GM04503 (cell line): Measurements from ENCODE around the gene SLC6A6.

Source experiments
- DNase-seq: peaks from one replicate; pipeline ENCODE4 v3.0.0-alpha.2; 2012; ENCODE audit warnings: low read depth

SLC6A6 gene

GRCh38 chr3:14523792-14524191 lies 121.4 kb downstream of the SLC6A6 start:
- DNase-seq, result no peak

DNA sequence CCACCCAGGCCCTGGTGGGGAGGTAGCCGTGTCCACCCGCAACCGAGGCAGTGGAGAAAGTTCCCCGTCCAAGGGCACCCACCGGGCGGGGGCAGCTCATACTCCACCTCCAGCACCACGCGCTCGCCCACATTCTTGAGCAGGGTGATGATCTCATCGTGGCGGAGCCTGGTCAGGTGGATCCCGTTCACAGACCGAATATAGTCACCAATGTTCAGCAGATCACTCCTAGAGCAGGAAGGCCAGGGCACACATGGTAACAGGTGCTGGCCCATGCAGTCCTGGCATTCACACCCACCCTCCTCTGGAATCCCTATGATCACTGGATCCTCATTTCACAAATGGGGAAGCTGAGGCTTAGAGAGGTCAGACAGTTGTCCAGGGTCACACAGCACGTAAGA lies 121.9 kb downstream of the SLC6A6 start:
- DNase-seq, result no peak

DNA sequence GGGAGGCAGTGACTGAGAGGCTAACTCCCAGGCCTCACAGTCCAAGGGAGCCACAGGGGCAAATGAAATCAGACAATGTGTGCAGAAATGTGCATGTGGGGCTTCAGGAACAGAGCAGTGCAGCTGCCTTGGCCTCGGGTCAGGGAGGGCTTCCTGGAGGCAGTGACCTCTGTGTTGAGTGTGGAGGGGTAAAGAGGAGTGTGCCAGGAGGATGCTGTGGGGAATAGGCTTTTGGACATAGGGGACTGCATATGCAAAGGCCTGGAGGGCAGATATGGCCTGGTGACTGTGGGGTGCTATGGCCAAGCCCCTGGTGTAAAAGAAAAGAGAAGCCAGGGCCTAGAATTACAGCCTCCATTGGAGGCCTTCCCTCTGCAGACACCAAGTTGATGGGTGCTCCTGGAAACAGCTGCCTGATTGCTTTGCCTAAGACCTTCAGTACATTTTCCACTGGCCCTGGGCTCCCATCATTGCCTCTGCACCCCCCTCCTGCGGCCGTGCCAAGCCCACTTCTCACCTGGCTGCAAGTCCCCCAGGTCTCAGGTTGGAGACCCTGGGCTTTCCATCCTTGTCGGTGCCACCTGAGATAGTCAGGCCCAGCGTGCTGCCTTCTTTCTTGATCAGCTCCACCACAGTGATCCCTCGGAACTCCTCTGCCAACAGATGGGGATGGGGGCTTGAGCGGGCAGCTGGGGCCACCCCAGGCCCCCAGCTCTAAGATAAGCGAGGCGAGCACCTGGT lies 122.7 kb downstream of the SLC6A6 start:
- DNase-seq, result no peak

DNA sequence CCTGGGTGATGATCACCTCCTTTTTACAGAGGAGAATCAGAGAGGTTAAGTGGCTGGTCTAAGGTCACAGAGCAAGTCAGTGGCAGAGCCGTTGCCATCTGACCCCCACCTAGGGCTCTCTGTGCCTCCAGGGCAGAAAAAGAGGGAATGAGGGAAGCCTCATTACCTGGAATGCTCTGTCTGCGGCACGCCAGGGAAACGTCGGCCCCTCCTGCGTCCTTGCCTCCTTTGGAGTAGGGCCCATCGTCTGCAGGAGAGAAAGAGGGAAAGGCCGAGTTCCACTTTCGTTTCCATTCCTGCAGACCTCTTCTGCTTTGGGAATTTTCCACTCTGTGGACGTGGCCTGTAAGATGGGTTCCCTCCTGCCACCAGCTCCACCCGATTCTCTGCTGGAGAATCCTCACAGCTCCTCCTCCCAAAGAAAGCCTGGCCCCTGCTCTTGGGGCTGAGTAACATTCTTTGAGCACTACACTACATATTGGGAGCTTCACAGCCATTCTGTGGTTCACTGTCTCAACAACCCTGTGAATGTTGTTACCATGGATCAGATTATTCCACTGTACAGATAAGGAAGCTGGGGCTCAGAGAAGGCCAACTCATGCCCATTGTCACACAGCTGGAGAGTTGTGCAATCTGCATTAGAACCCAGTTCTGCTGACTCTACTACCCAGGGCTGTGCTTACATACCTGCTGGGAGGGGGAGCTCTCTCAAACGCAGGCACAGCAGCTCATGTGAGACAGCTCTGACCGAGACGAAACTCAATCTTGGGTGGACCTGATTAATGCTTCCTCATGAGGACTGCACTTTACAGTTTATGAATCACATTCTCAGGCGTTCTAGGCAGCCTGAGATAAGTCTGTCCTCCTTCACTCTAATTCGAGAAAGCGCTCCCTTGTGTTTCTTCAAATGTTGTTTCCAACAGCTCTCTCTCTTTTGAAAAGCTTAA lies 123.6 kb downstream of the SLC6A6 start:
- DNase-seq, result peak; percentile 45

DNA sequence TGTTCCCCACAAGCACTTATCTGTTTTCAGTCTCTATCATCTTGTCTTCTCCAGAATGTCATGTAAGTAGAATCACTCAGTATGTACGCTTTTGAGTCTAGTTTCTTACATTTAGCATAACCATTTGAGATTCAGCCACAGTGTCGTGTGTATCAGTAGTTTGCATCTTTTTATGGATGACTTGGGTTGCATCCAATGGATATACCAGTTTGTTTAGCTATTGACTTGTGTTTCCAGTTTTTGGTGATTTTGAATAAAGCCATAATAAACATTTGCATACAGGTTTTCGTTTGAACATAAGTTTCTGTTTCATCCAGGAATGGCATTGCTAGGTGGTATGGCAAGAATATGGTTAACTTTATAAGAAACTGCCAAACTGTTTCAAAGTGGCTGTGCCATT lies 125.7 kb downstream of the SLC6A6 start:
- DNase-seq, result no peak

DNA sequence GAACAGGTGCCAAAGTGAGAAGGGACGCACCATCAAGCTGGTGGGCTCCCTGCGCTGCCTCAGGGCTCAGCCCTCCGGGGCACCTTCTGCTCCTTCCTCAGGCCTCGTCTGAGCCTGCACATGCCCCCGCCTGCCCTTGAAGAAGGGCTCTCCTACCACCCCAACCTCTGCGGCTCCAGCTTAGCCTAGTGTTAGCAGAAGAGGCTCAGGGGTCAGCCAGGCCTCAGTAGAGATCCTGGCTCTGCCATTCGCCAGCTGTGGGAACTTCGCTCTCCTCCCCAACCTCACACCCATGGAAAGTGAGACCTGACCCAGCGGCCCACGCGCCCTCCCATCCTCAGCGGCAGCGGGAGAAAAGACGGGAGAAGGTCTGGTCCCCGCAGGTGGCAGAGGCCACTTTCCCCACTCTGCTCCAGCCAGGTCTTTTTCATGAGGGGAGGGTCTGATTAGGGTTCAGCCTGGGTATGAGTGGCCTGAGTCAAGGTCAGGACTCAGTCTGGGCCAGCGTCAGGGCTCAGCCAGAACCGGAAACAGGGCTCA lies 129.5 kb downstream of the SLC6A6 start:
- DNase-seq, result no peak

DNA sequence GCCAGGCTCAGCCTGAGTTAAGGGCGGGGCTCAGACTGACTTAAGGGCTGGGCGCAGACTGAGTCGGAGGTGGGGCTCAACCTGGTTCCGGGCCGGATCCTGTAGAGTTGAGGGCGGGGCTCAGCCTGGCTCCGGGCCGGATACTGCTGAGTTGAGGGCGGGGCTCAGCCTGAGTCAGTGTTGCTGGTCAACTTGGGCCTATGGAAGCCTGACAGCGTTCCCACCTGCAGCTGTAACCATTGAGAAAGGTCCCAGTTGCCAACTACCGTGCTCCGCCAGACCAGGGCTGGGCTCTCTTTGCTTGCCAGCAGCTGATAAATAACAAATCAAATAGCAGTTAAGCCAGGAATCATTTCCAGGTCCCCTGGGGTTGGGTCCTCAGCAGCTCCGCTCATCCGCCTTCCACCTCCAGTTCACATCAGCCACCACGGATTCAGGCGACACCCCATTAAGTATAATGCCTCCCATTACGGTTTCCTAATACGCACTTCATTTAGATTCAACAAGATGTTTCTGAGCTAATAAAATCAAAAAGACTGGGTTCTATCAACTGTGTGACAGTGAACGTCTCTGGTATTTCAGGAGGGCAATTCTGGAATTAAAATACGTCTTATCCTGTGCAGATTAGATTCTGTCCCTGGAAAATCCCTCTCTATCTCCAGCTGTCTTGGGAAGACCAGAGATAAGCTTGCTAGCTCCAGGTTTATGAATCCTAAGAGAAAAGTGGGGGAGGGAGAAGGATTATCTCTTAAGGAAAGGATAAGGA lies 130.5 kb downstream of the SLC6A6 start:
- no peak for DNase-seq

GRCh38 chr3:14533457-14533958 lies 131.1 kb downstream of the SLC6A6 start:
- no peak for DNase-seq

- no peak for DNase-seq
Observed at GRCh38 chr3:14534516-14535191, 132.2 kb downstream of the SLC6A6 start.

GRCh38 chr3:14535616-14536015 lies 133.2 kb downstream of the SLC6A6 start:
- DNase-seq, result no peak

DNA sequence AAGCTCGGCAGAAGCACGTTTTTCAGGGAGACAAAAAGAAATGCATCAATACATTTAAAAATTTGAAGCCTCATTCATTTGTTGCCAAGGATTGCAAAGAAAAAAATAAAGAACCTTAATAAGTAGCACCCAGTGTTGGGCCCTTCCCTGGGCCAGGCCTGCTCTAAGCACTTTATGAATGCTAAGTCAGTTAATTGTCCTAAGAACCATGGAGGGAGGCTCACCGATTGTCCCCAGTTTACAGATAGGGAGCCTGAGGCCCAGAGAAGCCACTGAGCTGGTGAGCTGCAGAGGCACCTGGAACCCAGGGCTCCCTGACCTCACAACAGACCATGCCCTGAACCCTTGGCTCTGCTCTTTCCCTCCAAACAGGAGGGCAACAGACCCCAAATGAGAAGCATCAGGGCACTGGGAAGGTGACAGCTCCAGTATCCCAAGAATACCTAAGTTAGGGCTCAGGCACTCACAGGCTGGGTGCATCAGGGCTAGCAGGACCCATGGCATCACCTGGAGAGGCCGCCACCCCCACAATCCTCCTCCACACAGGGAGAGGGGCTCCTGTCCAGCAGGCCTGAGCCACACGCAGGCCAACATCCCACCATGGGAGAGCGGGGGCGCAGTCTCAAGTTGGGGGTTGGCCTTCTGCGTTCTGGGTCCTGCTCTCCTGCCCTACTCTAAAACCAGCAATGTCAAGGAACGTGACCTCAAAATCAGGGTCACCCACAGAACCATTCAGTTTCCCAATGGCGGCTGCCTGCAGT lies 133.8 kb downstream of the SLC6A6 start:
- no peak for DNase-seq

DNA sequence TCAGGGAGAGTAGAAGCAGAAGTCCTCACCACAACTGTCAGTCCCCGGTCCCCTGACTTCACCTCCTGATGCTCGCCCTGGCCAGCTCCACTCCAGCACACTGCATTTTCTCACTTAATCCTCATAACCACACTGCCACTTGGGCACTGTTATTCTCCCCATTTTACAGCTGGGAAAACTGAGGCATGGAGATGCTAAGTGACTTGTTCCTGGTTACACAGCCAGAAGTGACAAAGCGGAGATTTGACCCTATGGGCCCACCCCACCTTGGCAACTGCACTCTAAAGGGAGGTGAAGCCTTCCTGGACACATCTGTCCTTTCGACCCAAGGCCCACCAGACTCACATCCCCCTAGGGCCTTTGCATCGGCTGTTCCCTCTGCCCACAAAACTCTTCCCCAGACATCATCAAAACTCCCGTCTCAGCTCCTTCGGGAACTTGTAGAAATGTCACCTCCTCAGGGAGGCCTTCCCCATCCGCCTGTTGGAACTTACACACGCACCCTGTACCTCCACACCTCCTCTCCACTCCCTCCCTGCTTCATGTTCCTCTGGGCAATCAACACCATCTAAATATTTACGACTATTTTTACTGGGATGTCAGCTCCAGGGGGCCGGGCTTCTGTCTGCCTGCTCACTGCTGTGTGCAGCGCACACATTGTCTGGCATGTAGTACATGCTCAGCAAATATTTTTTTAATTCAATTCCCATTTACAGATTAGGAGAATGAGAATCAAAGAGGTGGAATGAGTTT lies 134.6 kb downstream of the SLC6A6 start:
- DNase-seq, result no peak

DNA sequence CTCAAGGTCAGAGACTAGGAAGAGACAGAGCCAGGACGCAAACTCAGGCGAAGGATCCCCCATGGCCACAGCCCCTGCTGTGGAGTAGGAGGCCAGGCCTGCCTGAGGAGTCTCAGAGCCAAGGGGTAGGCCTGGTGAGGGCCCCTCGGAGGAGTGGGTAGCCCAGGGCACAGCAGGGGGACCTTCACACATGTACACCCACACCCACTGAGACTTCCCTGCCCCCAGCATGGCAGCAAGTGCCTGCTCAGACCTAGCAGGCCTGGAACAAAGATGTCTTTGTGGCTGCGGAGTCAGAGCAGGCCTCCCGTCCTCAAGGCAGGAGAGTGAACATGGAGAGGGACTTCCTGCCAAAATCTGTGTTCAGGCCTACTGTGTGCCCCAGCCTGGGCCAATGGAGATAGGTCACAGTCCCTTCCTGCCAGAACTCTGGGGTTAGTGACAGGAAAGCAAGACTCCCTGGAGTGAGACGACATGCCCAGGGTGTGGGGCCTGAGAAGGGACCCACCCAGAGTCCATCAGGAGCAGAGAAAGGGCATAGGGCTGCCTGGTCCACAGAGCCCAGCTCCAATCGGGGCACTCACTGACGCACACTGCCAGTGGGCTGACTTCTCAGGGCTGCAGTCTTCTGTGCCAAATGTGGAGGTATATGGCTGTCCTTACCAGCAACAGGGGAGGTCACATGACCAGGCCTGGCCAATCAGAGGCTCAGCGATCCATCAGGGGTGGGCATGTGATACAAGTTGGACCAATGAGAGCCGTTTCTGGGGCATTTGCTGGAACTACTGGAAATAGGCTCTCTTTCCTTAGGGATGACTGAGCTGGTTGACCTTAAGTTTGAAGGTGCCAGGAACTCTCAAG lies 135.4 kb downstream of the SLC6A6 start:
- DNase-seq, result no peak

DNA sequence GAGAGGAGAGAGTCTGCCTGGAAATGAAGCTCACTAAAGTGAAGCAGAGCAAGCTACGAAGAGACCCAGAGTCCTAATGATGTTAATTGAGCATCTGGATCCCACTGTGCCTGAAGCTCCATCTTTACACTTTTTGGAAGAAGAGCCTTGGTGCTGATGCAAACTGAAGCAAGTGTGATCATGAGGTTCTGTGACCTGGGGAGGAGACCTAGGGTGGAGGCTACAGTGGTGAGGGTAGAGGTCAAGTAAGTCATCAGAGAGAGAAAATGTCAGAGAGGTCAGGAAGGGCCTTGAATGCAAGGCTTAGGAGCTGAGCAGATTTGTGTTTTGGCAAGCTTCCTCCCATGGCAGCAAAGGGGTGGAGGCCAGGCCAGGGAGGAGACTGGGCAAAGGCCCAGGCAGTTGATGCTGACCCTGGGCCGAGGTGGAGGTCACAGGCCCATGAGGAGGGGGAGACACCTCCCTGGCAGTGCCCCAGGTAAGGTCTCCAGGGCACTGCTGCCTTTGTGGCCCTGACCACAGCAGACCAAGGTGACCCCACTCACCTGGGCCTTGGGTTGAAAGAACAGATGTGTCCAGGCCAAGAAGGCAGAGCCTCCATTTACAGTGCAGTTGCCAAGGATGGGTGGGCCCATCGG lies 136.2 kb downstream of the SLC6A6 start:
- no peak for DNase-seq
